Measurements from ENCODE around the gene YPEL2. TPM values are rescaled to one million over a fixed set of nuclear protein-coding genes. Genes with fewer than 3 reads are reported as not detected.
A peak's percentile ranks its signal among the peaks of the same experiment; 100 is the strongest.
"Not testable (repeated sequence)": the region's sequence is repeated elsewhere in the genome, so short reads cannot be mapped to it uniquely, and the experiment has no call there.

YPEL2 gene
- polyA plus RNA-seq, 4 donors, result 28.6 to 37.6 (median 34.1) TPM

DNA sequence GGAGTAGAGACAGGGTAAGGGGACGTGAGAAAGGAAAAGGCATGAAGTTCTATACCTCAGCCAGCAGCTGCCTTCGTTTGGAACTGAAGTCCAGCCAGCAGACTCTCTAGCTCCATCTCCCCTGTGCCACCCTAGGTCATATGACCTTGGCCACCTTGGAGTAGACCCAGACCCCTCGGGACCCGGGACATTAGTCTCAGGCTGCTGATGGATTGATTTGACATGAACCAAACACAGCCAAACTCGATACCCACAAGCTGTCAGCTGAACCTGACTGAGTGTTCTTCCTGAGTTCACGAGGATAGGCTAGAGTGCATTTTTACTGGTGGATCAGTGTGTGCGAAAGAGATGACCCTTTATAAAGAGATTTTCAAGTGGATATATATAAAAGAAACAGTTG lies 68.5 kb downstream of the YPEL2 start:
- no peak for DNase-seq (ENCODE audit: low read depth in 4 of 4, low spot score in 2 of 4)

DNA sequence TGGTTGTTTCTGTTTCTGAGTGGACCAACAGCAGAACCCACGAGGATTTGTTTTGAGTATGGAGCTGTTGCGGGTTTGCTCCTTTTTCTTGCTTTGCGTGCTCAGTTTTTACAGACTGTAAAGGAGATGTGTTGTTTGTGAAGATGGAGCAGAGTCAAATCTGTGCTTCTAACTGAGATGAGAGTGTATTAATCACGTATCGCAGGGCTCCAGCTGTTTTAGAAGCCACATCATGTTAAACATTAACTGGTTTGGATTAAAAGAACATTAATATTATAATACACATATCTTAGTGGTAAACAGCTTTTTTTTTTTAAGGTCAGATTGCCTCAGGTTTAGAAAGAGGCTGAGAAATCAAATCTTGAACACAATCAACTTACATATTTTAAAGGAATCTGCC lies 69.4 kb downstream of the YPEL2 start:
- no peak for DNase-seq (ENCODE audit: low read depth in 4 of 4, low spot score in 2 of 4)

DNA sequence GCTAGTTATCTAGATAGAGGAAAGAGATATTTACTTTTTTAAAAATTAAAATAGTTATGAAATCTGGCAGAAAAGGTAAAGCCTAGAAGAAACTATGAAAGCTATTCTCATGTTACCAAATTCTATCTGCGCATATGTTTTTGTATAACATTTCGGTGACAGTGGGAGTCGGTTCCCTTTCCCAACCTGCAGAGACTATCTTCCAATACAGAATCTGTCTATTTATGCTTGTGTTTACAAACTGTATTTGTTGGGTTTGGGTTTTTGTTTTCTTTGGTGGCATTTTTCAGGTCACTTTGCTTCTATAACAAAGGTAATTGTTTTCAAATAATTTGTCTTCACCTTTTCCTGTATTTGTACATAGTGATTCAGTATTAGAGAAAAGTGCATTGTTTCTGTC lies 69.8 kb downstream of the YPEL2 start:
- DNase-seq (ENCODE audit: low read depth in 4 of 4, low spot score in 2 of 4), result no peak

DNA sequence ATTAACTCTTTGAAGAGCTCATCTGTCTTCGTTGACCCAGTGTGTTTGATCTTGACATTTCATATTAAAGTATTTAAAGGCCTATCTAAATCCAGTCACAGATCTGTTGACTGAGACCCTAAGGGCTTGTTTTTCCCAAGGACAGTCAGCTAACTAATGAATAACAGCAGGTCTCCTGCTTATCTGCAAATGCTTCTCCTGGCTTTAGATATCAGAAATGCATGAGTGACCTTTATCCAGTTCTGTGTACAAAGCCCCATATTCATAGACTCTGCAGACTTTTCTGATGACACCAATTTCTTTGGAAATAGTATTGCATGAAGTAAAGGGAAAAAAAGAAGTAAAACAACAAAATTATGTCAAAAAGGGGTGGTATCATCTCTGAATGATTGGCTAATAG lies 70.3 kb downstream of the YPEL2 start:
- no peak for DNase-seq (ENCODE audit: low read depth in 4 of 4, low spot score in 2 of 4)

DNA sequence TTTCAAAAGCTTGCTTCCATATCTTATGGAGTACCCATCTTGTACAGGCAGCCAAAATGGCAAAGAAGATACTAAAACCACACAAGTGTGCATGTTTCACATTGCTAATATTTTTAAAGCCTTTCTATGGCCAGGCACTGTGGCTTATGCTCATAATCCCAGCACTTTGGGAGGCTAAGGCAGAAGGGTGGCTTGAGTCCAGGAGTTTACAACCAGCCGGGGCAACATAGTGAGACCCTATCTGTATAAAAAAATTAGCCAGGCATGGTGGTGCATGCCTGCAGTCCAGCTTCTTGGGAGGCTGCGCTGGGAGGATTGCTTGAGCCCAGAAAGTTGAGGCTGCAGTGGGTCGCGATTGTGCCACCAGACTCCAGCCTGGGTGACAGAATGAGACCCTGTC lies 71.3 kb downstream of the YPEL2 start:
- no peak for DNase-seq (ENCODE audit: low read depth in 4 of 4, low spot score in 2 of 4)

DNA sequence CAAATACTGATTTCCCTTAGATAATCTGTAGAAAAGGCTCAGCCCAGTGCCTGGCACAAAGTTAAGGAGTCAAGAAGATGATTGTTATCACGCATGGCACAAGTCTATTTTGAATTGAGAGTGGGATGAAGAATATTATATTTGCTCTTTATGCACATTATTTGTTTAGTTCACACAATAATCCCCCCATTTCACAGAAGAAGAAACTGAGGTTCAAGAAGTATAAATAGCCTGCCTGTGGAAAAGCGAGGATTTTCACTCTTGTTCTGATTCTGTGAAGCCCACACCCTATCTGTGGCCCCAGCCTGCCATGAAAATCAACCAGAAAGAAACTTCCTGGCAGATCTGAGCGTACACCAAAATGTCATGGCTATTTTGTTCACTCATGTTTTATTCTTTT lies 73.0 kb downstream of the YPEL2 start:
- DNase-seq (ENCODE audit: low read depth in 4 of 4, low spot score in 2 of 4), result no peak

DNA sequence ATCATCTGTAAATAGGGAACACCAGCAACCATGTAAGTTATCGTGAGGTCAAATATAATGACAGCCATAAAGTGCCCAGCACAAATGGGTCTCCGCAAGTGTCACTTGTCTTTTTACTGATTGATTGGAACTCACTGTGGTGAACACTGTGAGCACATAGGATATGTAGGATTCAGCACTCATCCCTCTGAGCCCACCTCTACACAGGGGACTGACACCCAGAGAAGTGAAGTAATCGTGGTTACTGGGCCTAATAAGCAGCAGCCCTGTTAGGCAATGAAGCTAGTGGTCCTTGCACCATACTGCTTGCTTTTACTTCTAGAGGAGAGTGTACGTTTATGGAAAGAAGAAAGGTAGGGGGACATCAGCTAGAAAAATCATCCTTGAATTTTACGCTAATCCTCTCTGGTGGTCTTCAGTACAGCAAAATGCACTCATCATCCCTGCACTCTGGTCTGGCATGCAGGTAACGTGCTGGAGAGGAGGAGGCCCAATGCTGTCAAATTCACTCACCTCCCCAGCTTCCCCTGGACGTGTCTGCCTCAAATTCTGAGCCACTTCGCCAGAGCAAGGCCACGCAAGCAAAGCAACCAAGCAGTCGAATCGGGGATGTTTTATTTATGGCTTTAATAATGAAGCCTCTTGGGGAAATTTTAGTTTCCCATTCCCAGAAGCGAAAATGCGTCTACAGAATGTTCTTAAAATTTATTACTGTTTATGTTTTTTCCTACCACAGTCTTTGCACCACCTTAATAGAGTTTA lies 74.7 kb downstream of the YPEL2 start:
- DNase-seq (ENCODE audit: low read depth in 4 of 4, low spot score in 2 of 4), result no peak

DNA sequence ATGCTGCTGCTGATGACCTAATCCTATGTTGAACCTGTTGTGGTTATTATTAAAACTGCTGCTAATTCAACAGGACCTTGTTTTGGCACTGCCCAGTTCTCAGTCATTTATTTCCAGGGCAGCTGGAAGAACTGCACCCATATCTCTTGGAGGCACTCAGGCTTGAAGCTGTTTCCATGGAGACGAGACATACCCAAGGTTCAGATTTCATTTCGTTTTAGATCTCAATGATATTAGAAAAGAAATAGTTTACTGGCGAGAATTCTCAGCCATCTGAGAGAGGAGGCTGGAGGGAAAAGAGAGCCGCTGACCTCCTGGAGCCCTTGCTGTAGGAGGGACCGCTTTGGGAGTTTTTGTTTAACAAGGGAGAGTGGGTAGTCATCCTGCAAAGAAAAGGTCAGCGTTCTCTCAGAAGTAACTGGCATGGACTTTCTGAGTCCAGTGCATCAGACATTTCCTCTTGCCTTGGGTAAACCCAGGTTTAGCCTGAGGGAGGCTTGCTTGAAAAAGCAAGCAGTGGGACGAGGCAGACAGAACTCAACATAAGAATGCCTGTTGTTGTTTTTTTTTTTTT lies 75.4 kb downstream of the YPEL2 start:
- DNase-seq (ENCODE audit: low read depth in 4 of 4, low spot score in 2 of 4), result peak; percentile 52 to 85 (median 80)

DNA sequence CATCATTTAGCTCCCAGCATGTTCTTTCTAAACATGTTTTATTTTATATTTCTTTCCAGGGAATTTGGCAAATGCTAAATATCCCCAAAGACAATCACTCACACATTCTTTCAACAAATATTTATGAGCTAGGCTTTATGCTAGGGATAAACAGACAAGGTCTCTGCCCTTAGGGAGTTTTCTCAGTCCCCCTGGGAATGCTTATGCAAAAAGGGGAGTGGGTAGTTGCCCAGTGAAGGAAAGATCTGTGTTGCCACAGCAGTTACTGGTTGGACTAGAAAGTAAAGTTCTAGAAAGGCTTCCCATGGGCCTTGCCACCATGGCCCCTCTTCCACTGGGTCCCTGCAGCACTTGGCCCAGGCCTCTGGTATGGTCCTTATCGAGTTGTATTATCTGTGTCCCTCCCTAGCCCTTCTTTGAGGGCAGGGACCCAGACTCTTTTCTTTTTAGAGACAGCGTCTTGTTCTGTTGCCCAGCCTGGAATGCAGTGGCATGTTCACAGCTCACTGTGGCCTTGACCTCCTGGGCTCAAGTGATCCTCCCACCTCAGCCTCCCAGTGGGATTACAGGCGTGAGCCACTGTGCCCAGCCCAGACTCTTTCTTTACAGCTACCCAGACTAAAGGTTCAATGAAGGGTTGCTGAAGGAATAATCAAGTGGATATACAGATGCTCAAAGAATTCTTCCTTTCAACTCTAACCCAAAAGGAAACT lies 78.0 kb downstream of the YPEL2 start:
- DNase-seq (ENCODE audit: low read depth in 4 of 4, low spot score in 2 of 4), result no peak

DNA sequence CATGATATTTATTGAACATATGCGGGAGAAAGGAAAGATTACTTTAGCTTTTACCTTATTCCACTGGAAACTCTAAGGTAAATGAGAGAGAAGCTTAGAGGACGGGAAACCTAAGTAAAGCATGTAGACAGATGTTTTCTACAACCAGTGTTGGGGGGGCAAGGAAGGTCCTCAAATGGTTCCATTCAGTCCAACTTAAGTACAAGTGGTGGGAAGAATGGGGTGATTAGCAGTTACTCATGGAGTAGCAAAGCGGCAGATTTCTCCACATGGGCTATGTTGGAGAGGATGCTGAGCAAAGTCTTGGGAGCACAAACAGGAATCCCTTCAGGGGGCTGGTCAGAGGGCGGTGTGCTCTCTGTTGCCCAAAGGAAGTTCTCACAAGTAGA lies 78.6 kb downstream of the YPEL2 start:
- DNase-seq (ENCODE audit: low read depth in 4 of 4, low spot score in 2 of 4), result no peak

DNA sequence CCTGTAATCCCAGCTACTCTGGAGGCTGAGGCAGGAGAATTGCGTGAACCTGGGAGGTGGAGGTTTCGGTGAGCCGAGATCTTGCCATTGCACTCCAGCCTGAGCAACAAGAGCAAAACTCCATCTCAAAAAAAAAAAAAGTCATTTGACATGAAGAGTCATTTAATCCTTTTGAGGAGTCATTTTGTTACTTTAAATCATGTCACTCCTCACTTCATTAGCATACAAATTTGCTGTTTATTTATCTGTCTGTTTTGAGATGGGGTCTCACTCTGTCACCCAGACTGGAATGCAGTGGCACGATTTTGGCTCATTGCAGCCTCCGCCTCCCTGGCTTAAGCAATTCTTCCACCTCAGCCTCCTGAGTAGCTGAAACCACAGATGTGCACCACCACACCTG lies 81.0 kb downstream of the YPEL2 start:
- DNase-seq (ENCODE audit: low read depth in 4 of 4, low spot score in 2 of 4), result not testable (repeated sequence)

DNA sequence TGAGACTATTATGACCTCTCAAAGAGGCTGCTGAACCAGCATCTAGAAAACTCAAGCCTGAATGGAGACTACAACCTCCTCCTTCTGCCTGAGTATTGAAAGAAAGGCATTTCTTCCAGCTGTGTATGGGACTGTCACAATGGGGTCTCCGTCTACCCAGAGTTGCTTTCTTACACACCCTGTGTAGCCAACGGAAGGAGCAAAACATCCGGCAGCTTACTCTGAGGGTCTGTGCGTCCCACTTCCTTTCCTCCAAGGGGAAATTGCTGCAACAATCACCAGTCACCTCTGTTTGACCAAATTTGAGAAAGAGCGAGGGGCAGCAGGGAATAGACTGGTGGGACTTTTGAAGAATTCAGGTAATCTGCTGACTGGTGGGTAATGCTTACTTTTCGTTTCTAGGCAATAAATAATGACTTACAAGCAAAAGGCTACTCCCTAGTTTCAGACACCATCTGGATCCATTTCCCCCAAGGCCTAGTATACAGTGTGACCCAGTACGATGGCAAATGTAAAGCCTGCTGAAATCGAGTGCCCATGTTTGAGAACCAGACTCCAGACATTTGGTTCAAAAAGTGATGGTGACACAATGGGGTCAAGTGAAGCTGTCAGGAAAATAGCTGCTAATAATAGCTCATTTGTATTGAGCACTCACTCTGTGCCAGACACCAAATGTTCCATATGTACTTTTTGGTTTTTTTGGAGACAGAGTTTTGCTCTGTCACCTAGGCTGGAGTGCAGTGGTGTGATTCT lies 81.7 kb downstream of the YPEL2 start:
- no peak for DNase-seq (ENCODE audit: low read depth in 4 of 4, low spot score in 2 of 4)

DNA sequence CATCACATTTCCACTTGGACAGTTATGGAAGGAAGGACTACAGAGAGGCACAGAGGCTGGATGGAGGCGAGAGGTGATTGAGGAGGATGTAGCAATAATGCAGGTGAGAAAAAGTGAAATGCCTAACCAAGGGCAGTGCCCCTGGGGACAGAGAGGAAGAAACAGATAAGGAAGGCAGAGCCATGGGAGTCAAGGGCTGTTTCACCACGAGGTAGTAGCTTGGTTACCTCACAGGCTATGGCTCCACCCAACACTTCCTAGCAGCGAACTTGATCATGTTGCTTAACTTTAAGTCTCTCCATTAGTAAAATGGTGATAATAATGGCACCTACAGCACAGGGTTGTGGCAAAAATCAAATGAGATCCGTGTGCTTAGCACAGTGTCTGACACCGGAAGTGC lies 83.9 kb downstream of the YPEL2 start:
- DNase-seq (ENCODE audit: low read depth in 4 of 4, low spot score in 2 of 4), result no peak

DNA sequence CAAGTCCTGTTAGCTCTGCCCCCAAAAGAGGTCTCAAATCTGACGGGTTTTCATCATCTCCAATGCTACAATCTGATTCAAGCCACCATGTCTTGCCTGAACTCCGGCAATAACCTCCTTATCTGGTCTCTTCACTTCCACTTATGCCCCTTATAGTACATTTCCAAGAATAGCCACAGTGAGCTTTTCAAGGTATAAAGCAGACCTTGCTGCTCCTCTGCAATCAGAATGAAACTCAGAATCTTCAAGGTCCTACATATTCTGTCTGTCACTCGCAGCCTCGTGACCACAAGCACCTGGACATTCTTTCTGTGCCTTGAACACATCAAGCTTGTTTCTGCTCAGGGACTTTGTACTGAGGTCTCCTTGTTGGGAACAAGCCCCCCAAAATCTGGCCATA lies 84.7 kb downstream of the YPEL2 start:
- DNase-seq (ENCODE audit: low read depth in 4 of 4, low spot score in 2 of 4), result no peak

DNA sequence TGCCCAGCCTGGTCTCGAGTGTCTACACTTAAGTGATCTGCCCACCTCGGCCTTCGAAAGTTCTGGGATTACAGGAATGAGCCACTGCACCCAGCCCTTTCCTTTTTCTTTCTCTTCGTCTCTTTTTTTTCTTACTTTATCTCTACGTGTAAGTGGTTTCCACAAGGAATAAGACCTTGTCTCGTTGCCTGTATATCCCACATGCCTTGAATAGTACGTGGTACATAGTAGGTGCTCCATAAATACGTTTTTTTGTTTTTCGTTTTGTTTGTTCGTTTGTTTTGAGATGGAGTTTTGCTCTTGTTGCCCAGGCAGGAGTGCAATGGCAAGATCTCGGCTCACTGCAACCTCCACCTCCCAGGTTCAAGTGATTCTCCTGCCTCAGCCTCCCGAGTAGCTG lies 86.0 kb downstream of the YPEL2 start:
- DNase-seq (ENCODE audit: low read depth in 4 of 4, low spot score in 2 of 4), result no peak

DNA sequence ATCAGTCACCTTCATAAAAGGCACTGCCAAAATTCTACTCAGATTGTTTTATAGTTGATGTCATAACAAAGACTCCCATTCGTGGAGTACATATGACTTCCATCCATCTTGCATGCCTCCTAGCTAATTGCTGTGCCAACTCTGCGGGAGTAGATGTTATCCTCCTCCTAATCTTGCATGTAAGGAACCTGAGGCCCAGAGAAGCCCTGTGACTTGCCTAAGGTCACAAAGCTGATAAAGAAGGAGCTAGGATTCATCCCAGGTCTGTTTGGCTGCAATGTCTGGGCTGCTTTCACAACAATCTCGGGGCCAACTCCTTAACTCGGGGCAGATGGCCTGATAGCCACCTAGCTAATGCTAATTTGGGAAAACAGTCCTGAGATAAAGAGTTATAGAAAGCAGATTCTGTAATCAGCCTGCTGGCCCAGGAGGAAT lies 87.3 kb downstream of the YPEL2 start:
- DNase-seq (ENCODE audit: low read depth in 4 of 4, low spot score in 2 of 4), result no peak

DNA sequence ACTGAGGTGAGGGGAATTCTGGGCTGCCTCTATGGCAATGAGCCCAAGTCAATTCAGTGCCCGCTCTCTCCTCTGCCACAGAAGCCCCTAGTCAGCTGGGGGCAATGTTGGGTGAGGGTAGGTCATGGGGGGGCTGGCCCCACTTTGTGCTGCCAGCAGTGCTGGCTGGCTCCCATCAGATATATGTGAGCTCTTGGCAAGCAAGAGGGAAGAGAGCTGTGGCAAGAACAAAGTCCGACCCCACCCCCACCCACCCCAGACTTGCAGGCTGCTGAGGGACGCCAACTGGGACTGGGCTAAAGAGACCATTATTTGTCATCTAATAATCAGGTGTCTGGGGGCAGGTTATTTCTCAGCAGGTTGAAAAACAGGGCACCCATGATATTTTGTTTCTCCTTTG lies 89.4 kb downstream of the YPEL2 start:
- no peak for DNase-seq (ENCODE audit: low read depth in 4 of 4, low spot score in 2 of 4)

DNA sequence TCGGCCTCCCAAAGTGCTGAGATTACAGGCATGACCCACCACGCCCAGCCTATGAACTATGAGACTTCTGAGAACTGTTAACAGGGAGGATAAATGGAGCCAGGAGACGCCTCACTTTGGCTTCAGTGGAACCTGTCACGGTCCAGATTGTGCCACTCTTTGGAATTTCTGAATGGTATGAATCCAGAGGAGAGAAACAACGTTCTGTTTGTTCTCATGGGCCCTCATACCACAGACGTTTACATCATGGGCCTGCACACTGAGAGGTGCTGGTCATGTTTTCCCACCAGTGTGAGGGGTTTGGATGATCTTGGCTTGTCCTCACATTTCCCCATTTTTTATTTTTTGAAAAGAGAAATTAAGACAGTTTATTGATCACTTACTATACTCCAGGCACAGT lies 90.3 kb downstream of the YPEL2 start:
- DNase-seq (ENCODE audit: low read depth in 4 of 4, low spot score in 2 of 4), result no peak

DNA sequence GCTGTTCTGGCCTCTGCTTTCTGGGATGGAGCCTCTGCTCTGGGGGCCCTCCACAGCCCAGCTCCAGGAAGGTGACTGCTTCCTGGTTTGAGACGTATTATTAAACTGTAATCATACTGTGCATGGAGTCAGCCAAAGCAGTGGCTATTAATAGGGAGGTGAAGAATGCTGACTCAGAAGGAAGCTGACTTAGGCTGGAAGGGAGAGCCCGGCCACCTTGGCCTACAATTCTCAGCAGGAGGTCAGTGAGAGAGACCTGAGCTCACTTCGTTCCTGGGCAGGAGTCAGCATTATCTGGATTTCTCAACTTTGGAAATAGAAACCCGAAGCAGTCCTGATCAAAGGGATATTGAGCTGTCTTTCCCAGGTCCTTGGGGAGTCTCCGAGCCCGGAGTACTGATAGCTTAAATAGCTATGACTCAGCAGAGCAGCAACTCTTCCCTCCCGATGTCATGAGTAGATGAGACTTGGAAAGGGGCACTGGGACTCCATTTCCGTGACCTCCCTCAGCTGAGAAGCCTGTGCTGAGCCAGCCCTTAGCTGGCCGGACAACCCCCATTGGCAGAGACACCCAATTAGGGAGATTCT lies 91.8 kb downstream of the YPEL2 start:
- no peak for DNase-seq (ENCODE audit: low read depth in 4 of 4, low spot score in 2 of 4)

DNA sequence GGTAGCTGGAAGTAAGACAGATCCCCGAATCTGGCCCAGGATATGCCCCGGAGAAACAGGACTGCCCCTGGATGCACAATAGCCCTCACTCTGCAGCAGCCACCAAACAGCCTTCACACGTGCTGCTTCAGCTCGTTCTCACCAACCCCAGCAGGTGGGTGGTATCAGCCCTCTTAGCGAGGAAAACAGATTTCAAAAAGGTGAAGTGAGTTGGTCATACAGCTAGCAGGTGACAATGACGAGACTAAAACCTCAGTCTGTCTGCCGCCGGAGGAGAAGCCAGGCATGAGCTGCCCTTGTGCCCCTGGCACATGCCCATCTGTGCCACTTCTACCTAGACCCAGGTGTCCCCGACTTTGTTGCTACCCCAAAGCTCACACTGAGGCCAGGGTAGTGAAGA lies 92.4 kb downstream of the YPEL2 start:
- DNase-seq (ENCODE audit: low read depth in 4 of 4, low spot score in 2 of 4), result no peak

DNA sequence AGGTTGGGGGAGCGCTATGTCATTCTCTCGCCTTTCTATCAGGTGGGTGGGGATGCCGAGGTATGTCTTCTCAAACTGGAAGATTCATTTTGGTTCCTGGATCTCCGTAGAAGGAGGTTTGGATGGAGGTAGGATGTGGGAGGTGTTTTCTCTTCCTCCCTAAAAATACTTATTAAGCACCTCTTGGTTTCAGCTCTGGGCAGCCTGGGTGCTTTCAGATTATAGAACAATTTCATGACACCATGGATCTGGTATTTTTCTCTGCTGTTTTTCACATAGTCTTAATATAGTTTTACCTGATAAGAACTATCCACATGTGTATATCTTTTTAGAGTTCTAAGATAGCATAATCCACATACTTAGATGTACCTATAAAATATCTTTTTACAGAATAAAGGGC lies 92.9 kb downstream of the YPEL2 start:
- DNase-seq (ENCODE audit: low read depth in 4 of 4, low spot score in 2 of 4), result no peak
